Transverse colon (tissue), 4 donors: ENCODE results near the gene DNAJB6. TPM values are rescaled to one million over a fixed set of nuclear protein-coding genes. Genes with fewer than 3 reads are reported as not detected.

Source experiments
- DNase-seq: peaks from one replicate; pipeline ENCODE4 v3.0.0-alpha.2; 2019
- H3K27ac ChIP-seq, 4 donors: fragments of 200-600 bp; sonication (generic); 2 replicates each; pipeline ENCODE4 v1.5.1; 2016 to 2018; ENCODE audit warnings: inconsistent platforms in 4 of 4
- H3K27me3 ChIP-seq: fragments of 200-600 bp; sonication (generic); 2 replicates; pipeline ENCODE4 v1.5.1; 2017; ENCODE audit warnings: inconsistent platforms
- H3K36me3 ChIP-seq, 4 donors: fragments of 200-600 bp; sonication (generic); 2 replicates each; pipeline ENCODE4 v1.5.1; 2017 to 2019; ENCODE audit warnings: inconsistent platforms in 4 of 4
- H3K4me1 ChIP-seq, 4 donors: fragments of 200-600 bp; sonication (generic); 2 replicates each; pipeline ENCODE4 v1.5.1; 2017 to 2020; ENCODE audit warnings: inconsistent platforms in 4 of 4
- H3K4me3 ChIP-seq, 4 donors: fragments of 200-600 bp; sonication (generic); 1 replicate in 1 of 4; 2 replicates in 3 of 4; pipeline versions ENCODE4 v1.5.1 to v1.6.1; 2017 to 2019; ENCODE audit warnings: inconsistent platforms in 4 of 4
- H3K9me3 ChIP-seq, 2 donors: fragments of 200-600 bp; sonication (generic); 2 replicates each; pipeline ENCODE4 v1.5.1; 2017 to 2019; ENCODE audit warnings: inconsistent platforms in 2 of 2
- CTCF ChIP-seq, 5 experiments: fragments of 200-600 bp in 3 of 5; fragments of 450-650 bp in 2 of 5; sonication (generic) in 3 of 5; IDR thresholded peaks; 1 replicate in 2 of 5; 2 replicates in 3 of 5; pipeline ENCODE4 v1.5.1; 2016 to 2017; ENCODE audit warnings: antibody characterized with exemption in 5 of 5, inconsistent platforms in 3 of 5, mild to moderate bottlenecking in 2 of 5, moderate library complexity in 1 of 5
- EP300 ChIP-seq: sonication (generic); formaldehyde crosslinking; IDR thresholded peaks from one replicate; pipeline ENCODE4 v1.6.1; 2017; ENCODE audit warnings: antibody characterized with exemption, low read depth
- POLR2A ChIP-seq: fragments of 450-650 bp; IDR thresholded peaks from one replicate; pipeline ENCODE4 v1.6.1; 2016; ENCODE audit warnings: antibody characterized with exemption, mild to moderate bottlenecking, moderate library complexity
- POLR2AphosphoS5 ChIP-seq, 3 donors: sonication (generic); formaldehyde crosslinking; IDR thresholded peaks; one replicate each; pipeline ENCODE4 v1.6.1; 2016; ENCODE audit warnings: antibody characterized with exemption in 3 of 3
- WGBS, 2 donors: methylation state at CpG; one replicate each; pipeline ENCODE4 v1.1.5; 2018; ENCODE audit warnings: low coverage in 1 of 2; 5-methylcytosine and 5-hydroxymethylcytosine counted together
- in situ Hi-C, 4 donors: fragments of 200-750 bp; cut with MboI; loops; one replicate each; pipeline versions ENCODE4 v1.15.0 to v1.15.1; 2017; ENCODE audit warnings: low sequenced_read_pairs in 3 of 4, low pct_ligation_motif_present in 1 of 4, low pct_unique_long_range_greater_than_20kb in 1 of 4
- intact Hi-C: fragments of 100-400 bp; cut with DNase I; formaldehyde crosslinking; loops from one replicate; pipeline ENCODE4 v1.15.1; 2023; ENCODE audit warnings: low total_unique reads
- total RNA-seq, 4 donors: library from RNA; depleted of rRNA; stranded (reverse); fragments of >200 nt; gene quantifications; one replicate each; pipeline ENCODE4 v1.1.0, GENCODE V29; 2016

DNAJB6 gene
- total RNA-seq, 4 donors from 2014 or later, result 47.0 to 87.6 (median 60.5) TPM

GRCh38 chr7:157466867-157467261 lies 130.1 kb downstream of the DNAJB6 start:
- in situ Hi-C loops (no loop called here), intact Hi-C loops (no loop called here)
- Histone ChIP-seq H3K27me3 (peaks cover 28% of the 10 kb centered on the region), H3K4me3 (no peak overlapping the region), H3K9me3 (no peaks in the 10 kb centered on the region), H3K36me3 (no peaks in the 10 kb centered on the region), H3K4me1 (no peaks in the 10 kb centered on the region), H3K27ac (no peak overlapping the region)
- no peak for DNase-seq
- TF ChIP-seq CTCF (IDR thresholded peaks at IDR 0.05) (no peak), POLR2AphosphoS5 (IDR thresholded peaks at IDR 0.05) (no peak), EP300 (no peak), POLR2A (no peak)
- WGBS, 2 donors, result 85% methylated on average over 12 of the region's 12 CpGs; no CpG with 5 or more reads in 1 of the 2 donors

Other genes starting within 250 kb of the DNAJB6 start
- 10 to 100 TPM; 47.9 to 91.8 (median 66.2) TPM for gene UBE3C, start 198.1 kb upstream of the DNAJB6 start, total RNA-seq